ENCODE results near the gene SNX3.

DNA sequence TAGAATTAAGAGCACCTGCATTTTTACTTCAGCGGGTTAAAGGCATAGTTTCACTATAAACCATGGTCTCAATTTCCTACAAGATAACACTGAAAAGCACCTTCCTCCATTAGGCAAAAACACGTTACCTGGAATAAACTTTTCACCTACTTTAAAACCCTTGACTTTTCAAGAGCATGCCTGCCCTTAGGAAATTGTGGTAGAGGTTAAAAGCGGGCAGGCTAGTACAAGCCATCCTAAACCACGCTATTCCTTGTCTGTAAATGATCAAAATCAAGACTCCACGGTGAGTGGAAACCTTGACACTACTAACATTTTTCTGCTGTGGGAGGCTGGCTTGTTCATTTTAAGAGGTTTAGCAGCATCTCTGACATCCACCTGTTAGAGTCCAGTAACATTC is 51.1 kb downstream of the SNX3 start:
- TF ChIP-seq, protein P1, sequence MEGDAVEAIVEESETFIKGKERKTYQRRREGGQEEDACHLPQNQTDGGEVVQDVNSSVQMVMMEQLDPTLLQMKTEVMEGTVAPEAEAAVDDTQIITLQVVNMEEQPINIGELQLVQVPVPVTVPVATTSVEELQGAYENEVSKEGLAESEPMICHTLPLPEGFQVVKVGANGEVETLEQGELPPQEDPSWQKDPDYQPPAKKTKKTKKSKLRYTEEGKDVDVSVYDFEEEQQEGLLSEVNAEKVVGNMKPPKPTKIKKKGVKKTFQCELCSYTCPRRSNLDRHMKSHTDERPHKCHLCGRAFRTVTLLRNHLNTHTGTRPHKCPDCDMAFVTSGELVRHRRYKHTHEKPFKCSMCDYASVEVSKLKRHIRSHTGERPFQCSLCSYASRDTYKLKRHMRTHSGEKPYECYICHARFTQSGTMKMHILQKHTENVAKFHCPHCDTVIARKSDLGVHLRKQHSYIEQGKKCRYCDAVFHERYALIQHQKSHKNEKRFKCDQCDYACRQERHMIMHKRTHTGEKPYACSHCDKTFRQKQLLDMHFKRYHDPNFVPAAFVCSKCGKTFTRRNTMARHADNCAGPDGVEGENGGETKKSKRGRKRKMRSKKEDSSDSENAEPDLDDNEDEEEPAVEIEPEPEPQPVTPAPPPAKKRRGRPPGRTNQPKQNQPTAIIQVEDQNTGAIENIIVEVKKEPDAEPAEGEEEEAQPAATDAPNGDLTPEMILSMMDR (conservative IDR thresholded peaks at IDR 0.05) = no peak
- no peak for TF ChIP-seq EZH2 (IDR thresholded peaks at IDR 0.05; ENCODE audit: low read depth)
